Measurements from ENCODE around the gene ZNF276.

- TF ChIP-seq CTCF (IDR thresholded peaks at IDR 0.05; ENCODE audit: low read depth, low read length) (no peak), EZH2phosphoT487 (IDR thresholded peaks at IDR 0.05; ENCODE audit: low read depth) (no peak)
Observed at GRCh38 chr16:89705006-89705405, 16.3 kb upstream of the ZNF276 start.

Measured in OCI-LY3 (cell line).